ENCODE results near the gene DNAJA2. TPM values are rescaled to one million over a fixed set of nuclear protein-coding genes. Genes with fewer than 3 reads are reported as not detected.

Gene DNAJA2
- total and polyA plus RNA-seq, 2 donors (not counting 3 experiments of a cell fraction or from before 2014, with no cell fraction given): 6.4 to 61.4 TPM

DNA sequence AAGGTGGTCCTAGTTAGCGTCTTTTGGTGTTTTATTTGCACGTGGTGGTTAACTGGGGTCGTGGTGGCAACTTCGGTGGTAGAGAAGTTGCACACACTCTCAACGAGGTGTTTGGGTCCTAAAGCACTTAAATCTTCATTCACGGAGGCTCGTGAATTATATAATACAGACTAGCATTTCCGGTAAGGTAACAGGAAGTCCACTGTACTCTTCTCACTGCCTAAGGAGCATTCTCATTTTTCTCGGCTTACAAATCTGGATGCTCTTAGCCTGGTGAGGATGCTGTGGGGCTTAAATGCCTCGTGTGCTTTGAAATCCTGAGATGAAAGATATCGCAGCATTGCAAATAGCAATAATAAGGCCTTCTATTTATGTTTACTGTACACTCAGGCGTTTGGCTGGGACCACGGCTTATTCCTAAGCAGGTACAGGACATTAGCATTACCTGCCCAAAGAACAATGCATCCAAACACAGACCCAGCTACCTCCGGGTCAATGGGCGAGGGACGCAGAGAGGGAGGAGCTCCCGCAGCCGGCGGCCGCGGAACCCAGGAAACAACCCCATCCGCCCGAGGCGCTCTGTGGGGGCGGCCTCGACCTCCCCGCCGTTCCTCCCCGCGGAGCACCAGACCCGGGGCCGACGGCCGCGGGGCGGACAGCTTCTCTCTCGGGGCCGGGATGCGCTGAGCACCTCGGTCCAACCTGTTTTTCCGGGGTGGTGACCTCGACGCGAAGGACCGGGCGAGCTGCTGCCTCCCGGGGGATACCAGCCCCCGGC lies 856 bp downstream of the DNAJA2 start:
- no peaks in the 10 kb centered on the region for H3K27me3 ChIP-seq (ENCODE audit: control insufficient read depth in 2 of 2, insufficient read depth in 2 of 2, low read length in 2 of 2)
- dilution Hi-C loops (cut with MboI; ENCODE audit: extremely low pct_ligation_motif_present, low sequenced_read_pairs): no loop called here
- H3K9me3 ChIP-seq (replicated peaks; ENCODE audit: control insufficient read depth, insufficient read depth, low read length): no peaks in the 10 kb centered on the region
- peaks cover 19% of the 10 kb centered on the region for H3K4me1 ChIP-seq (ENCODE audit: control insufficient read depth, extremely low read depth, insufficient read depth, low read length)
- CTCF ChIA-PET: interaction anchor here (1.0 to 5.3 kb wide), 6 partner anchors 25 to 1650 kb away, joined by 3 to 31 read pairs (median 9); partner anchors contain the start of gene NETO2
- peak overlapping the region; percentile 76 to 94 (median 89) for H3K4me3 ChIP-seq (replicated peaks in 1 of 3; ENCODE audit: insufficient read depth in 1 of 3, low read depth in 1 of 3, low read length in 3 of 3)
- H3K4me2 ChIP-seq (ENCODE audit: insufficient read depth, low read length): peak overlapping the region; percentile 97
- TF ChIP-seq EZH2 (IDR thresholded peaks at IDR 0.05; ENCODE audit: borderline replicate concordance, low read depth, low read length, severe bottlenecking) (no peak), POLR2AphosphoS5 (IDR thresholded peaks at IDR 0.05; ENCODE audit: insufficient read depth, low read depth, low read length) (no peak), POLR2A (IDR thresholded peaks at IDR 0.05; ENCODE audit: low read depth, low read length) (no peak), GATA2 (IDR thresholded peaks at IDR 0.05; ENCODE audit: insufficient read depth, insufficient read length, low read depth, low read length) (no peak), FOS (IDR thresholded peaks at IDR 0.05; ENCODE audit: borderline replicate concordance, insufficient read depth, low read length) (no peak), MYC (IDR thresholded peaks at IDR 0.05; ENCODE audit: low read depth, low read length) (no peak), JUN (IDR thresholded peaks at IDR 0.05; ENCODE audit: borderline replicate concordance, insufficient read depth, insufficient read length, low read depth) (no peak)
- TF ChIP-seq, protein P1, sequence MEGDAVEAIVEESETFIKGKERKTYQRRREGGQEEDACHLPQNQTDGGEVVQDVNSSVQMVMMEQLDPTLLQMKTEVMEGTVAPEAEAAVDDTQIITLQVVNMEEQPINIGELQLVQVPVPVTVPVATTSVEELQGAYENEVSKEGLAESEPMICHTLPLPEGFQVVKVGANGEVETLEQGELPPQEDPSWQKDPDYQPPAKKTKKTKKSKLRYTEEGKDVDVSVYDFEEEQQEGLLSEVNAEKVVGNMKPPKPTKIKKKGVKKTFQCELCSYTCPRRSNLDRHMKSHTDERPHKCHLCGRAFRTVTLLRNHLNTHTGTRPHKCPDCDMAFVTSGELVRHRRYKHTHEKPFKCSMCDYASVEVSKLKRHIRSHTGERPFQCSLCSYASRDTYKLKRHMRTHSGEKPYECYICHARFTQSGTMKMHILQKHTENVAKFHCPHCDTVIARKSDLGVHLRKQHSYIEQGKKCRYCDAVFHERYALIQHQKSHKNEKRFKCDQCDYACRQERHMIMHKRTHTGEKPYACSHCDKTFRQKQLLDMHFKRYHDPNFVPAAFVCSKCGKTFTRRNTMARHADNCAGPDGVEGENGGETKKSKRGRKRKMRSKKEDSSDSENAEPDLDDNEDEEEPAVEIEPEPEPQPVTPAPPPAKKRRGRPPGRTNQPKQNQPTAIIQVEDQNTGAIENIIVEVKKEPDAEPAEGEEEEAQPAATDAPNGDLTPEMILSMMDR (IDR thresholded peaks at IDR 0.05; ENCODE audit: extremely low read depth in 1 of 2, insufficient read depth in 1 of 2, low read depth in 1 of 2, low read length in 2 of 2): no peak
- DNase-seq (ENCODE audit: low read depth, low spot score): peak; percentile 20
- BruUV-seq (replicated peaks): TSS peak; percentile 32
- peaks cover 47% of the 10 kb centered on the region for H3K79me2 ChIP-seq (ENCODE audit: control insufficient read depth, insufficient read depth, low read length)
- H3K36me3 ChIP-seq (ENCODE audit: control insufficient read depth in 2 of 2, extremely low read depth in 1 of 2, insufficient read depth in 2 of 2, low read length in 2 of 2): peaks cover 3 to 14% of the 10 kb centered on the region in 2 experiments
- peak overlapping the region; percentile 91 for H2AFZ ChIP-seq (ENCODE audit: low read depth, low read length)
- no peaks in the 10 kb centered on the region for H3K9me1 ChIP-seq (replicated peaks; ENCODE audit: control insufficient read depth, extremely low read depth, insufficient read depth, low read length)
- H4K20me1 ChIP-seq (replicated peaks; ENCODE audit: control insufficient read depth, extremely low read depth, insufficient read depth, low read length): peaks cover 5% of the 10 kb centered on the region
- POLR2A ChIA-PET: interaction anchor here (0.5 kb wide), 2 partner anchors 62 to 65 kb away, joined by 3 to 6 read pairs; no protein-coding TSS in a partner anchor
- intact Hi-C loops (cut with micrococcal nuclease): loop anchor here (1.0 to 10.0 kb wide), 4 partner anchors 65 to 1392 kb away; partner anchors contain the start of genes ORC6 and VPS35
- peak overlapping the region; percentile 18 for H3K27ac ChIP-seq (ENCODE audit: insufficient read depth, low read depth, low read length)
- peak overlapping the region; percentile 90 for H3K9ac ChIP-seq (replicated peaks; ENCODE audit: extremely low read depth, insufficient read depth, low read length)
- FAIRE-seq: peak; percentile 75
